Pons (tissue), 1 donor: ENCODE results near the gene SNW1.
"Not testable (repeated sequence)": the region's sequence is repeated elsewhere in the genome, so short reads cannot be mapped to it uniquely, and the experiment has no call there.

ENCODE experiments used
- DNase-seq: peaks from one replicate; pipeline ENCODE4 v3.0.0-alpha.2; 2016; ENCODE audit warnings: low spot score

SNW1 gene

DNA sequence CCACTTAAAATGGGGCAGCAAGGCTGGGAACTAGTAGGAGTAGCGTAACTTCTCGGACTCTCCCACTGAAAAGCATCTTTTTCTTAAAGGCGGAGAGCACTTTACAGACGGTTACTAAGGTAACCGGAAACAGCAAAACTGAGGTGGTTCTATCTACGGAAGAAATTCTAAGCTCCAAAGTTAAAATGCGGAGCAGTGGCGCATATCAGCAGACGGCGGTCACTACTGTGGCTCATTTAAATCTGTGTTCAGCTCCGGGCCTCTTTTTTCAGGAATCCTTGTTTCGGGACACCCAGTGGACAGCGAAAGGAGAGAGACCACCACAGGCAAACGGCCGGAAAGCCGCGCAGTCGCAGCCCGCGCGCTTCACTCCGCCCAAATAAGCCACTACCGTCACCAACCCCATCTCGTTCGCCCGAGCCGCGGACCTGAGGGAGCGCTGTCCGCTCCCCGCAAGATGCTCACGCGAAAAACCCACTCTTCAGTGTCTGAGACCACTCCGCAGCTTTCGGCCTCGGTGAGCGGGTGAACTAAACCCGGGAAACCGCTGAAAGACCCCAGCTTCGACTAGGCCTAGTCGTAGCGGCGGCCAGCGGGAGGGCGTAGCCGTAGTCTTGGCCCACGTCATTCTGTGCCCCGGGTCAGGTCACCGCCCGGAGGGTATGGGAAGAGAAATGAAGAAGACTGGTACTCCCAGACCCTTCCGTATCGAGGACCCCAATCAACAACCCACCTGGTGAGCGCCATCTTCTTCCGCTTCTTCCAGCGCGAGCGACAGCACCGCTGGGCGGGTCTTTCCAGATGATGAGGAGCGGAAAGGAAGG lies at the start of gene SNW1:
SNW1 (minus strand) TSS at position 776 of the 824 bp plus-strand sequence; CDS start at position 747, 29 bp downstream.
- DNase-seq = peak; percentile 98

- no peak for DNase-seq
These were observed 48.1 kb upstream of the SNW1 start for GRCh38 chr14:77809011-77809410.

DNA sequence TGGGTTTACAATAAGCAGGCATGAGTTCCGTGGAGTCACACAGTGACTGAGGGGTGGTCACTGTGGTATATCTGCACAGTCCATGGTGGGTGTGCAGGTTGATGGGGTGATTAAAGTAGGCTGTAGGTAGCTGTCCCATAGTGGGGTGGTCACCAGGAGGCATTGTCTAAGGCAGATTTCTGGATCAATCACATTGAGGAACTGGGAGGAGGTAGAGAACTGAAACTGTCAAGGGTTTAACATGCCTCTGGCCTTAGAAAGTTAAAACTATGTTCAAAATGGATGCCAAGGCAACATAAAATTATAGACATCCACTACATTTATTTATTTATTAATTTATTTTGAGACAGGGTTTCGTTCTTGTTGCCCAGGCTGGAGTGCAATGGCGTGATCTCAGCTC lies 47.3 kb upstream of the SNW1 start:
- no peak for DNase-seq

DNA sequence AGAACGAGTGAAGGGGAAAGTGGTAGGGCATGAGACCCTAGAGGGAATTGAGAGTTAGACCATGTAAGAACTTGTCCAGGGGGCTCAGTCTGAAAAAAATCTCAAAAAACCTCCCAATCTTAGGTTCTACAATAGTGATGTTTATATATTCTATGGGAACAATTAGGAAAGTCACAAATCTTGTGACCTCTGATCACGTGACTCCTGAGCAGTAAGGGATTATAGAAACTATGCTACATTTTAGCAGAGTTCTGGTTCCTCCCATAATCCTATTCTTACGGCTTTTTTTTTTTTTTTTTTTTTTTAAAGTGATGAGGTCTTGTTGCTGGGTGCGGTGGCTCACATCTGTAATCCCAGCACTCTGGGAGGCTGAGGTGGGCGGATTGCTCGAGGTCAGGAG lies 44.8 kb upstream of the SNW1 start:
- no peak for DNase-seq

- no peak for DNase-seq
These were observed 43.6 kb upstream of the SNW1 start for GRCh38 chr14:77804592-77804991.

- DNase-seq = no peak
These were observed 39.9 kb upstream of the SNW1 start for GRCh38 chr14:77800814-77801213.

DNA sequence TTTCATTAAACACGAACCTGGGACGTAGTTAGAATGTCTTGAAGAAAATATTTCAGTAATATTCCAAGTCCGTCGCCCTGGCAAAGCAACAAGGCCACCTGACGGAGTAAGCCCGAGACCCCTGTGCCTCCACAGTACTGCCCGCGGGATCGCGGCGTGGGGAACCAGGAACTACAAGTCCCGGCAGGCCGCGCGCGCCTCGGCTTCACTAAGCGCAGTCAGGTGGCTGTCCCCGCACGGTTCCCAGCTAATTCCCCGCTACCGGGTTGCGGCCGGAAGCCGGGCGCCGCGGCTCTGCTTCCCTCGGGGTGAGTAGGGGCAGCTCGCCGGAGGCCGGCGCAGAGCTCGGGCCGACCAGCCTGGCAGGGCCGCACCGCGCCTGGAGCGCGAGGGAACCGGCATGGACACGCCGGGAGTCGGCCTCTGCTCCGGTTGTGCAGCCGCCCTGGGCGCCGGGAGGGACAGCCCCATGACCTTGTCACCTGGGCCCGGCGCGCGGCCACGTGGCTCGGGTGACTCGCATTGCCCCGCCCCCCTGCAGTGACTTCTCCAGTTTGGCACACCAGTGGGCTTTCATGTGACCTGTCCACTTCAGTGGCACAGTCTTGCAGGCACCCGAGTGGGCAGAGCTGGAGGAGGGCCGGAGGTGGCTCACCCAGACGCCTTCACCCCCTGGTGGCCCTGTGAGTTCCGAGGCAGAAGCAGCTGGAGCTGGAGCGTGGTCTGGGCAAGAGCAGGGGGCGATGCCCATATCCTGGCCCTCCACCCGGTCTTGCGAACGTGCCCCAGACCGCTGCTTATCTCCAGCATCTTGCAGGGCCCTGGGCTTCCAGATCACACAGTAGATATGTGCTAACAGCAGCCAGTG lies 39.1 kb upstream of the SNW1 start, which contains the start of gene ADCK1:
ADCK1 (plus strand) TSS at position 247 of the 868 bp plus-strand sequence. CDS start 18,870 bp downstream, outside the sequence.
- peak; percentile 91 for DNase-seq

GRCh38 chr14:77799456-77799855 lies 38.5 kb upstream of the SNW1 start:
- not testable (repeated sequence) for DNase-seq

GRCh38 chr14:77794357-77794756 lies 33.4 kb upstream of the SNW1 start:
- no peak for DNase-seq

DNA sequence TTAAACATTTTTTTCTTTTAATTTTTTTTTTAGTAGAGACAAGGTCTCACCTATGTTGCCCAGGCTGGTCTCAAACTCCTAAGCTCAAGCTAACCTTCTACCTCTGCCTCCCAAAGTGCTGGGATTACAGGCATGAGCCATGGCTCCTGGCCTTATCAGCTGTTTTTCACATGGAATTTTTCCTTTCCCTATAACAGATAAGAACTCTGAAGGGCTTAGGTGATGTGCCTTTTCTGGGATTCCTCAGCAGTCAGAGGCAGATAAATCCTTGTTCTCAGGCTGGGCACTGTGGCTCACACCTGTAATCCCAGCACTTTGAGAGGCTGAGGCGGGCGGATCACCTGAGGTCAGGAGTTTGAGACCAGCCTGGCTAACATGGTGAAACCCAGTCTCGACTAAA lies 32.3 kb upstream of the SNW1 start:
- DNase-seq = not testable (repeated sequence)

- DNase-seq = no peak
These were observed 30.3 kb upstream of the SNW1 start for GRCh38 chr14:77791225-77791600.

DNA sequence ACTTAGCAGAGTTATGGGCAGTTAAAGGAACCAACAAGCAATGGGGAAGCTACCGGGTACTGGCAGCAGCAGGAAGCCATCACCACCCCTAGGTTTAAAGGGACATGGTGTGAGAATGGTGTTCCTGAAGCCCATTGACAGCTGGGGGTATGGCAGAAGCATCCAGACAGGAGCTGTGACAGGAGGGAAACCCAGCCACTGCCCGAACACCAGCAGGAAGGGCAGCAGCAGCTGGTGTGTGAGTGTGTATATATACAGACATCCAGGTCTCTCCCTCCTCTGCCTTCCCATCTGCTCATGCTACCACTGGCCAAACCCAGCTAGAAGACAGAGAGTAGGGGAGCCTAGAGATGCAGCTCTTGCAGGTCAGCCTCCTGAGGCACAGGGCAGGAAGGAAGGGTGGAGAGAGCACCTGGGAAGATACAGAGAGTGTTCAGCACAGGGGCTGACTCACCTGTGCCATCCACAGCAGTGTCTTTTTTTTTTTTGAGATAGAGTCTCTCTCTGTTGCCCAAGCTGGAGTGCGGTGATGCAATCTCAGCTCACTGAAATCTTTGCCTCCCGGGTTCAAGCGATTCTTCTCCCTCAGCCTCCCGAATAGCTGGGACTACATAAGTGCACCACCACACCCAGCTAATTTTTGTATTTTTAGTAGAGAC lies 29.7 kb upstream of the SNW1 start:
- no peak for DNase-seq

GRCh38 chr14:77786148-77786547 lies 25.2 kb upstream of the SNW1 start:
- DNase-seq = no peak

- no peak for DNase-seq
These were observed 21.2 kb upstream of the SNW1 start for GRCh38 chr14:77782202-77782601.

DNA sequence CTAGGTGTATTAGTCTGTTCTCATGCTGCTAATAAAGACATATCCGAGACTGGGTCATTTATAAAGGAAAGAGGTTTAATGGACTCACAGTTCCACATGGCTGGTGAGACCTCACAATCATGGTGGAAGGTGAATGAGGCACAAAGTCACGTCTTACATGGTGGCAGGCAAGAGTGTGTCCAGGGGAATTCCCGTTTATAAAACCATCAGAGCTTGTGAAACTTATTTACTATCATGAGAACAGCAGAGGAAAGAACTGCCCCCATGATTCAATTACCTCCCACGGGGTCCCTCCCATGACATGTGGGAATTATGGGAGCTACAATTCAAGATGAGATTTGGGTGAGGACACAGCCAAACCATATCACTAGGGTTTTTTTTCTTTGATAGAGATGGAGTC lies 13.0 kb upstream of the SNW1 start:
- not testable (repeated sequence) for DNase-seq

GRCh38 chr14:77768442-77769069 lies 7.6 kb upstream of the SNW1 start:
- DNase-seq = not testable (repeated sequence)

GRCh38 chr14:77763978-77764377 lies 3.0 kb upstream of the SNW1 start:
- no peak for DNase-seq

DNA sequence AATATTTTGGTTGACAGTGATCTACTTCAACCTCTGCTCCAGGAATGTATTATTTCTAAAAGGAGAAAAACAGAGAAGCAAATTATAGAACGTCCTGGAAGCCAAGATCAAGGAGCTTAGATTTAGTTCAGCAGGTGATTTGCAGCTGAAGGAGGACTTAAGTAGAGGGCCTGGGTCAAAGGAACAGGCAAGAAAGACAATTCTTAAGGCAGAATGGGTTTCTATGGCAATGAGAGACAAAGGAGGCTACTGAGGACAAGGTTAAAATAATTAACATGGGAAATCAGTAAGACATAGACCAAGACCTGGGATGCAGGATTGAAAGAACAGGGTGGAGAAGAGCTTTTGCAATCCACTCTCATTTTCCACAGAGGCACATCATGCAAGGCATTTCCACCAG lies 2.4 kb upstream of the SNW1 start:
- DNase-seq = no peak

DNA sequence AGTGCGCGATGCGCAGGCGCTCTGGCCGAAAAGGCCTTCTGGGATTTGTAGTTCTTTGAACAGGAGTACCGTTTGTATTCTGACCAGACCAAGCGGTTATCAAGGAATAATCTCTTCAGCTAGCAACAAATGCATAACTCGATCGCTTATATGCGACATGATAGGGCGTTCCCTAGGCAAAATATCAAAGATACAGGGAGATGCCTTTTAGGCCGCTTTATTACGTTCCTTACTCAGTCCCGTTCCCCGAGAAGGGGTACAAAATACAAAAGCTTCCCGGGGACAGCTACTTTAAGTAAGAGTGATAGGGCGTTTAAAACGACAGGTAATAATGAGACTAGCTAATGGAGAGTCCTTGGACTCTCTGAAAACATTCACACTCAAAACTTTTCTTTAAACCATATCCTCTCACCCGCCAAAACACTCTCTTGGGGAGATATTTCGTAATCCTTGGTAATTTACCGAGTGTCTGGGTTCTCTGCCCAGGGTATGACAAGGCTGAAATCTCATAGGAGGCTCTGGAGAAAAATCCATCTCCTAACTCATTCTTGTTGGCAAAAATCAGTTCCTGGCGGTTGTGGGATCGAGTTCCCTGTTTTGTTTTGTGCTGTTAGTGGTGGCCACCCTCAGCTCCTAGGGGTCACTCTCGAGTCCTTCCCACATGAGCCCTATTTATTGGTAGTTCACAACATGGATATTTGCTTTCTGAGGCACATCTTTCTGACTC lies 412 bp upstream of the SNW1 start:
- peak; percentile 59 for DNase-seq

DNA sequence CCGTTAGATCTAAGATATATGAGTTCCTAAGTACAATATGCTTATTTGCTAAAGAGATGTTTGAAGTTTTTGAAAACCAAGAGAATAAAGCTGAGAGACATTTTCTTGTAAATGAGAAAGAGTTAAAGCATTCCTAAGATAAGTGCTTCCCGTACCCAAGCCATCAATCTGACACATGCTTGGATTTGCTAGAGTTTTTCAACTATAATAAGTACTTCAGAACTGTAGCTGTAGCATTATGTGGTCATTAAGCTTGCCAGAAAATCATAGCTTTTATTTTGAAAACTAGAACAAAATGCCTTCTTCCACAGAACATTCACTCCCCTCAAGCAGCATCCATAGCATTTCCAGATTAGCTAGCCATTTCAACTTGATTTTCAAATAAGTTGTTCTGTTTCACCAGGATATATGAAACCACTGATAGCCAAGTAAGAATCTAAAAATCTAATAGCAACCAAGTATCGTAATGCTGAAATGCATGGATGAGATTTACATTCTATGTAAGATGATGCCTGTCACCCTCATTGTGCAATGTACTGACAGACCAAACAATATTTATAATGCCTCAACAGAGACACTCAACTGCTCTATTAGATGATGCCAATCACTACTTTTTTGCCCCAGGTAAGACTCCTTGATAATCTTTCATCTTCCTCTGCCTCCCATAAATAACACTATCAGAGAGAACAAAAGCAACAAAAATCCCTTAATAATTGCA lies 8.0 kb downstream of the SNW1 start:
- DNase-seq = no peak

- DNase-seq = no peak
These were observed 8.7 kb downstream of the SNW1 start for GRCh38 chr14:77752266-77752665.
